K562 (cell line): ENCODE results near the gene OPA3. TPM values are rescaled to one million over a fixed set of nuclear protein-coding genes. Genes with fewer than 3 reads are reported as not detected.

ENCODE experiments used
- ARID4B ChIP-seq: sonication (generic); formaldehyde crosslinking; IDR thresholded peaks from 2 replicates; pipeline ENCODE4 v1.8.0; 2022; ENCODE audit warnings: mild to moderate bottlenecking, missing genetic modification reagents
- FOXA1 ChIP-seq: fragments of 450-650 bp; IDR thresholded peaks from 2 replicates; pipeline ENCODE4 v1.6.1; 2016; ENCODE audit warnings: mild to moderate bottlenecking, borderline replicate concordance
- HNRNPH1 ChIP-seq: fragments of 200-400 bp; formaldehyde crosslinking; optimal IDR thresholded peaks from 2 replicates; pipeline ENCODE3; 2017; ENCODE audit warnings: low read depth, mild to moderate bottlenecking, low read length, moderate library complexity
- KDM2B ChIP-seq: fragments of 250-450 bp; sonication (Bioruptor Pico); IDR thresholded peaks from 2 replicates; pipeline ENCODE4 v1.8.0; 2021; ENCODE audit warnings: mild to moderate bottlenecking, moderate library complexity
- MAFF ChIP-seq: IDR thresholded peaks from 2 replicates; pipeline ENCODE4 v1.6.1; 2012; ENCODE audit warnings: low read length, improper control_type of control experiment
- MAFG ChIP-seq: fragments of 450-650 bp; conservative IDR thresholded peaks from 2 replicates; pipeline ENCODE4 v1.6.1; 2016; ENCODE audit warnings: missing genetic modification characterization, missing compliant biosample characterization
- MAX ChIP-seq: sonication (generic); formaldehyde crosslinking; IDR thresholded peaks from 2 replicates; pipeline ENCODE4 v1.9.0; 2022; ENCODE audit warnings: mild to moderate bottlenecking, missing genetic modification reagents
- MNT ChIP-seq, 2 experiments: fragments of 450-650 bp; conservative IDR thresholded peaks; 2 replicates each; pipeline ENCODE4 v1.6.1; 2017; ENCODE audit warnings: mild to moderate bottlenecking in 2 of 2, moderate library complexity in 2 of 2
- PTRF ChIP-seq: fragments of 450-650 bp; IDR thresholded peaks from 2 replicates; pipeline ENCODE4 v1.6.1; 2016; ENCODE audit warnings: mild to moderate bottlenecking, missing genetic modification characterization, missing compliant biosample characterization
- TAF15 ChIP-seq: fragments of 200-400 bp; formaldehyde crosslinking; IDR thresholded peaks from 2 replicates; pipeline ENCODE4 v1.6.1; 2017; ENCODE audit warnings: mild to moderate bottlenecking, low read depth, low read length, moderate library complexity
- TEAD2 ChIP-seq: fragments of 450-650 bp; IDR thresholded peaks from 2 replicates; pipeline ENCODE4 v1.6.1; 2016; ENCODE audit warnings: missing genetic modification characterization, control low read depth, missing compliant biosample characterization
- ZBTB43 ChIP-seq: sonication (generic); formaldehyde crosslinking; IDR thresholded peaks from 2 replicates; pipeline ENCODE4 v1.8.0; 2023; ENCODE audit warnings: mild to moderate bottlenecking, missing genetic modification reagents
- ZKSCAN3 ChIP-seq: fragments of 250-450 bp; sonication (Bioruptor Pico); IDR thresholded peaks from 2 replicates; pipeline ENCODE4 v1.4.0; 2020
- ZNF324 ChIP-seq: fragments of 250-450 bp; sonication (Bioruptor Pico); IDR thresholded peaks from 2 replicates; pipeline ENCODE4 v1.4.0; 2020; ENCODE audit warnings: mild to moderate bottlenecking
- ZNF609 ChIP-seq: sonication (generic); formaldehyde crosslinking; IDR thresholded peaks from 2 replicates; pipeline ENCODE4 v1.8.1; 2023; ENCODE audit warnings: missing genetic modification reagents, mild to moderate bottlenecking, borderline replicate concordance
- ZNF696 ChIP-seq: fragments of 250-450 bp; sonication (Bioruptor Pico); conservative IDR thresholded peaks from 2 replicates; pipeline ENCODE4 v1.4.0; 2020; ENCODE audit warnings: mild to moderate bottlenecking, moderate library complexity
- polyA plus RNA-seq, 8 experiments: library from polyadenylated mRNA; depleted of rRNA in 4 of 8; stranded (reverse) in 5 of 8; unstranded in 3 of 8; fragments of >200 nt; fragmentation: Nextera tagmentation in 2 of 8; fragmentation: Illumina TruSeq in 1 of 8; extraction: Ambion mirVana in 2 of 8; extraction: Trizol in 1 of 8; gene quantifications; 2 replicates each; pipeline versions ENCODE4 v1.2.1 to v1.2.3, GENCODE V29; 2011 to 2014; ENCODE audit warnings: inconsistent platforms in 1 of 8, missing spikeins in 1 of 8
- total RNA-seq, 7 experiments: library from RNA; depleted of rRNA in 6 of 7; stranded (reverse); fragments of >200 nt in 6 of 7; fragmentation: Illumina TruSeq in 2 of 7; extraction: Trizol in 2 of 7; gene quantifications; 2 replicates each; pipeline versions ENCODE4 v1.2.1 to v1.2.3, GENCODE V29; 2011 to 2021; ENCODE audit warnings: low replicate concordance in 1 of 7

The OPA3 gene
- total and polyA plus RNA-seq, 9 of the 15 experiments (the other 6 are each of a cell fraction or from before 2014, with no cell fraction given) = 1.4 to 18.8 (median 9.0) TPM

- TF ChIP-seq ZBTB43 (CRISPR knock-in tag) (no peak), HNRNPH1 (no peak), TEAD2 (tag) (no peak), FOXA1 (no peak), PTRF (tag) (no peak), MAX (peak; percentile 97), KDM2B (CRISPR knock-in tag) (no peak), ZNF609 (no peak), ZNF696 (CRISPR knock-in tag) (no peak), MAFF (no peak), MNT (conservative IDR thresholded peaks at IDR 0.05) (peak in 1 of 2 experiments; percentile 75), ZKSCAN3 (CRISPR knock-in tag) (no peak), TAF15 (no peak), ZNF324 (CRISPR knock-in tag) (no peak), ARID4B (0 out of 2 replicates have a peak, but pooled peaks have one; percentile 21), MAFG (tag) (no peak)
Measured at GRCh38 chr19:45591004-45591637, 6.5 kb upstream of the OPA3 start (continued).
